AG10803 (cell line): ENCODE data around the gene APOC4.
"Not testable (repeated sequence)": the region's sequence is repeated elsewhere in the genome, so short reads cannot be mapped to it uniquely, and the experiment has no call there.

Experiments used
- DNase-seq: peaks from one replicate; pipeline ENCODE4 v3.0.0; 2010; ENCODE audit warnings: low read depth
- H3K4me3 ChIP-seq: 2 replicates; pipeline ENCODE4 v1.5.1; 2011; ENCODE audit warnings: mild to moderate bottlenecking, low read length, control low read depth
- CTCF ChIP-seq: conservative IDR thresholded peaks from 2 replicates; pipeline ENCODE4 v1.5.1; 2011; ENCODE audit warnings: mild to moderate bottlenecking, low read length, control low read depth, inconsistent platforms

Gene APOC4

GRCh38 chr19:44960906-44961728 is 19.1 kb downstream of the APOC4 start:
- TF ChIP-seq CTCF = no peak
- H3K4me3 ChIP-seq = no peak overlapping the region
- DNase-seq = no peak

- DNase-seq = no peak
- no peak overlapping the region for H3K4me3 ChIP-seq
- TF ChIP-seq CTCF = no peak
These were observed 19.8 kb downstream of the APOC4 start for GRCh38 chr19:44961821-44962220.

- DNase-seq = no peak
- TF ChIP-seq CTCF = no peak
- H3K4me3 ChIP-seq = no peak overlapping the region
These were observed 26.1 kb downstream of the APOC4 start for GRCh38 chr19:44968118-44968517.

- no peak for TF ChIP-seq CTCF
- DNase-seq = no peak
- H3K4me3 ChIP-seq = no peak overlapping the region
These were observed 26.6 kb downstream of the APOC4 start for GRCh38 chr19:44968670-44969069.

- H3K4me3 ChIP-seq = no peak overlapping the region
- DNase-seq = no peak
- TF ChIP-seq CTCF = no peak
These were observed 27.4 kb downstream of the APOC4 start for GRCh38 chr19:44969437-44969836.

- not testable (repeated sequence) for H3K4me3 ChIP-seq, DNase-seq
These were observed 29.4 kb downstream of the APOC4 start for GRCh38 chr19:44971451-44971850.

GRCh38 chr19:44972802-44973201 is 30.8 kb downstream of the APOC4 start:
- TF ChIP-seq CTCF = no peak
- no peak overlapping the region for H3K4me3 ChIP-seq
- no peak for DNase-seq
